K562 treated with DMSO at 1 percent for 24 hours (cell line): ENCODE results near the gene TUBA1A. TPM values are rescaled to one million over a fixed set of nuclear protein-coding genes. Genes with fewer than 3 reads are reported as not detected.

Experiments
- total RNA-seq: library from RNA; unstranded; fragments of 300-600 nt; gene quantifications from 2 replicates; pipeline ENCODE4 v1.2.3, GENCODE V29; 2022; ENCODE audit warnings: low read depth; ENCODE audit not compliant: insufficient read depth

TUBA1A gene
- 60.6 and 68.2 TPM in 2 replicates for total RNA-seq

GRCh38 chr12:49188916-49189367, at the start of gene TUBA1A:
Gene TUBA1A (minus strand): TSS chr12:49189080. CDS start chr12:49188979, 101 bp downstream.

Other genes with a start within 250 kb of the TUBA1A start
- gene ARF3, start 231.6 kb downstream of the TUBA1A start, total RNA-seq: 93.5 and 100 TPM in 2 replicates
- 0.36 and 1.3 TPM in 2 replicates for gene WNT10B, start 217.3 kb downstream of the TUBA1A start, total RNA-seq
- not detected in 2 replicates for gene WNT1, start 210.8 kb downstream of the TUBA1A start, total RNA-seq
- gene DDN, start 189.7 kb downstream of the TUBA1A start, total RNA-seq: 0.63 and 0.68 TPM in 2 replicates
- 65.8 and 65.9 TPM in 2 replicates for gene PRKAG1, start 170.3 kb downstream of the TUBA1A start, total RNA-seq
- gene KMT2D, start 128.3 kb downstream of the TUBA1A start, total RNA-seq: 37.3 and 38.9 TPM in 2 replicates
- gene RHEBL1, start 119.1 kb downstream of the TUBA1A start, total RNA-seq: 21.6 and 22.2 TPM in 2 replicates
- 1.3 and 2.4 TPM in 2 replicates for gene DHH, start 94.3 kb downstream of the TUBA1A start, total RNA-seq
- 37.0 and 40.5 TPM in 2 replicates for gene LMBR1L, start 78.2 kb downstream of the TUBA1A start, total RNA-seq
- gene TUBA1B, start 57.7 kb downstream of the TUBA1A start, total RNA-seq: 2,823 and 2,914 TPM in 2 replicates
- 849 and 868 TPM in 2 replicates for gene TUBA1C, start 76.0 kb upstream of the TUBA1A start, total RNA-seq
- gene PRPH, start 106.1 kb upstream of the TUBA1A start, total RNA-seq: 1.8 and 2.6 TPM in 2 replicates
- gene TROAP, start 134.2 kb upstream of the TUBA1A start, total RNA-seq: 66.6 and 80.7 TPM in 2 replicates
- gene C1QL4, start 148.1 kb upstream of the TUBA1A start, total RNA-seq: 3.1 and 4.9 TPM in 2 replicates
- gene DNAJC22, start 157.8 kb upstream of the TUBA1A start, total RNA-seq: 0.14 and 0.50 TPM in 2 replicates
- gene SPATS2, start 178.4 kb upstream of the TUBA1A start, total RNA-seq: 16.0 and 22.0 TPM in 2 replicates